ENCODE data around the gene PRDX5.

GRCh38 chr11:64276653-64277431 lies 41.1 kb upstream of the PRDX5 start:
- no peak for TF ChIP-seq CTCF (IDR thresholded peaks at IDR 0.05; ENCODE audit: low read length)
- no peak for TF ChIP-seq EZH2 (optimal IDR thresholded peaks at IDR 0.05; ENCODE audit: low read depth, low read length)

Measured in MM.1S (cell line).